GM12872 (cell line): ENCODE results near the gene KCNQ5.

Source experiments
- CTCF ChIP-seq: IDR thresholded peaks from 3 replicates; pipeline ENCODE4 v1.5.1; 2011; ENCODE audit warnings: low read depth, mild to moderate bottlenecking, low read length, moderate library complexity; ENCODE audit not compliant: insufficient read depth

KCNQ5 gene

GRCh38 chr6:73079978-73080377, 458.1 kb downstream of the KCNQ5 start:
- TF ChIP-seq CTCF: no peak

- no peak for TF ChIP-seq CTCF
Measured at GRCh38 chr6:73081955-73082354, 460.1 kb downstream of the KCNQ5 start.

DNA sequence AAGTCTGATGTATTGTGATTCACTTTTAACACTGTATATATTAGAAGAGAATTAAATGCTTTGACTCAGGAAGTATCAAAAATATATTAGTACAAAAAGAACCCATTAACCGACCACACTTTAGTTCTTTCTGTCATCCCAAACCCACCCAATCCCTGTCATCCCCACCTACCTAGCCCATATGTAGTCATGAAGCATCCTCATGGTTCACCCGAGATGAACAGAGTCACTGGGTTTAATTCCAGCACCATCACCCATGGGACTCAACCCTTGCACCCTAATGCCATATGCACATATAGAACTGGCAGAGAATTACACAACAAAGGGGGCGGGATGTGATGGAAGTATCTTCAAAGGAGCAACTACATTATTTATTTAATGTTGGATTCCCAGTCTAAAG, 462.0 kb downstream of the KCNQ5 start:
- TF ChIP-seq CTCF: no peak

- no peak for TF ChIP-seq CTCF
Measured at GRCh38 chr6:73085443-73085871, 463.6 kb downstream of the KCNQ5 start.

DNA sequence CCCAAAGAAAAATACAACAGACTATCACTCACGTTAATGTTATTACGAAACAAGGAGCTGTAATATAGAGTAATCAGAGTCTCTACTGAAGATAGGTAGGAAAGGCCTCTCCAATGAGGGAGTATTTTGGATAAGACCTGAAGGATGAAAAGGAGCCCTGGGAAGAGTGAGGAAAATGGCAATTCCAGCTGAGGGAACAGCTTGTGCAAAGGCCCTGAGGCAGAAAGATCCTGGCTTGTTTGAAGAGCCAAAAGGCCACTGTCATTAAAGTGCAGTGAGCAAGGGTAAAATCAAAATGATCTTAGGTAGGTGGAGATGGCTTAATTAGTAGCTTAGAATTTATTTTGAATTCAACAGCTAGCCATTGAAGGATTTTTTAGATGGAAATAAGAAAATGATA, 464.9 kb downstream of the KCNQ5 start:
- TF ChIP-seq CTCF: no peak

DNA sequence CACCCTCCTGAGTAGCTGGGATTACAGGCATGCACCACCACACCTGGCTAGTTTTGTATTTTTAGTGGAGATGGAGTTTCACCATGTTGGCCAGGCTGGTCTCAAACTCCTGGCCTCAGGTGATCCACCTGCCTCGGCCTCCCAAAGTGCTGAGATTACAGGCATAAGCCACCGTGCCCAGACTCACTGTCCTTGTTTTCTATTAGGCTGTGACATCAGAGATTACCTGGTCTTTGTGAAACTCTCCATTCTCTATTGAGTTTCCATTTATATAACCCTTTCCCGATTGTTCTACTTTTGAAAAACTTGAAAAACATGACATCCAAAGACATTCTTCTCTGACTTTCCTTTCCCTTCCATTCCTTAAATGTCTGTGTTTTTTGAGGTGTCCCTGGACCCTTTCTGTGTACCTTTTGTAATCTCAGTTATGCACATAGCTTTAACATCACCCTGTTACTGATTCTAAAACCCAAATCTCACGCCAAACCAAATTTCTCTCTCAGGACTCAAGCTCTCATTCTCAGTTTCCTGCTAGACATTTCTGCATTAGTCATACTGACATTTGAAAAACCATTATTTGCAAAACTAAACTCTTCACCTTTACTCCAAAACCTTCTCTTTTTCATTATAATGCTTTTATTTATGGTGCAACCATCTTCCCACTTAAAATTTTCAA, 466.4 kb downstream of the KCNQ5 start:
- no peak for TF ChIP-seq CTCF

DNA sequence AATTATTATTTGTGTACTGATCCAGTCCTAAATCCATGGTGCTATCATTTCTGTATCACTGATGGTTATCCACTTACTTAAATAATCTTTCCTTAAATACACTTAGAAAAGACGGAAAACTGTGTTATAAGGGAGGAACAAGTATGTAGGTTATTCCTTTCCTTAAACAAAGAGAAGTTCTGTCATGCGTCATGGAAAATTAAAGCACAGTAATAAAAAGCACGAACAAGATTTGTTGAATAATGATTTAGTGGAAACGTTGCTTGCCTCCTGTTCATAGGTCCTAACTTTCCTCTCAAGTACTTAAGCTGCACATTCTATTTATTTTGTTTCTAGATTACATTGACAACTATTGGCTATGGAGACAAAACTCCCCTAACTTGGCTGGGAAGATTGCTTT, 483.1 kb downstream of the KCNQ5 start:
- no peak for TF ChIP-seq CTCF

- no peak for TF ChIP-seq CTCF
Measured at GRCh38 chr6:73107016-73107415, 485.2 kb downstream of the KCNQ5 start.
